HepG2 (cell line): ENCODE results near the gene LHPP. TPM values are rescaled to one million over a fixed set of nuclear protein-coding genes. Genes with fewer than 3 reads are reported as not detected.

ENCODE experiments used
- ATAC-seq: fragments of 200-7000 bp; cut with Tn5 transposase; 3 replicates; pipeline ENCODE4 v1.9.1; 2020; ENCODE audit warnings: mild to moderate bottlenecking, moderate library complexity
- BruUV-seq: library from RNA; stranded (reverse); fragments of 400-500 nt; replicated peaks from 2 replicates; lab custom pipeline; 2021; lab: Mats Ljungman, UMichigan
- CTCF ChIA-PET: fragments of 300-600 bp; formaldehyde crosslinking; extraction: SDS; loops from one replicate; lab custom pipeline; 2021; ENCODE audit warnings: low total read pairs, inconsistent platforms, low intra/inter-chr PET ratio; lab: Yijun Ruan, JAX
- POLR2A ChIA-PET: fragments of 350-600 bp; sonication (Branson Sonifier 250); formaldehyde crosslinking; loops from one replicate; lab custom pipeline; 2020; ENCODE audit warnings: antibody characterized with exemption, inconsistent platforms; lab: Yijun Ruan, JAX
- DNase-seq: peaks from one replicate; pipeline ENCODE4 v3.0.0-alpha.2; 2015; ENCODE audit warnings: low spot score
- FAIRE-seq: peaks from 3 replicates; lab custom pipeline; 2011; peaks lifted over from hg19 to GRCh38; lab: Jason Lieb, UNC
- H2AFZ ChIP-seq: one replicate; pipeline ENCODE4 v1.6.1; 2011; ENCODE audit warnings: low read length, inconsistent platforms
- H3K27ac ChIP-seq: fragments of 300-600 bp; 3 replicates; pipeline ENCODE4 v1.8.0; 2011; ENCODE audit warnings: mixed run types, mild to moderate bottlenecking, mixed read lengths, low read length, inconsistent platforms; ENCODE audit not compliant: insufficient read depth; ENCODE audit errors: extremely low read length
- H3K27me3 ChIP-seq, 2 experiments: fragments of 200-600 bp in 1 of 2; 2 replicates in 1 of 2; 3 replicates in 1 of 2; pipeline versions ENCODE4 v1.6.0 to v1.8.0; 2011; ENCODE audit warnings: low read length in 2 of 2, mild to moderate bottlenecking in 2 of 2, moderate library complexity in 2 of 2, inconsistent platforms in 1 of 2; ENCODE audit not compliant: insufficient read depth in 2 of 2, control insufficient read depth in 1 of 2
- H3K36me3 ChIP-seq, 2 experiments: fragments of 200-600 bp in 1 of 2; replicated peaks in 1 of 2; 2 replicates in 1 of 2; 3 replicates in 1 of 2; pipeline versions ENCODE4 v1.5.1 to v1.8.0; 2011; ENCODE audit warnings: low read length in 2 of 2, inconsistent platforms in 1 of 2; ENCODE audit not compliant: insufficient read depth in 2 of 2, control insufficient read depth in 1 of 2
- H3K4me1 ChIP-seq: 2 replicates; pipeline ENCODE4 v1.5.1; 2012; ENCODE audit warnings: low read length, inconsistent platforms; ENCODE audit not compliant: insufficient read depth
- H3K4me2 ChIP-seq: 2 replicates; pipeline ENCODE4 v1.6.0; 2011; ENCODE audit warnings: low read depth, low read length, inconsistent platforms
- H3K4me3 ChIP-seq, 3 experiments: fragments of 200-600 bp in 1 of 3; sonication (generic), shearing (Covaris generic) in 1 of 3; replicated peaks in 1 of 3; 2 replicates each; pipeline ENCODE4 v1.5.1; 2011 to 2016; ENCODE audit warnings: low read length in 3 of 3, inconsistent platforms in 2 of 3, low read depth in 2 of 3, mild to moderate bottlenecking in 2 of 3, control low read depth in 1 of 3, mixed read lengths in 1 of 3; ENCODE audit not compliant: insufficient read depth in 1 of 3
- H3K79me2 ChIP-seq: one replicate; pipeline ENCODE4 v1.6.1; 2011; ENCODE audit warnings: low read length, inconsistent platforms; ENCODE audit not compliant: insufficient read depth
- H3K9ac ChIP-seq: 2 replicates; pipeline ENCODE4 v1.6.0; 2011; ENCODE audit warnings: mild to moderate bottlenecking, low read depth, low read length, inconsistent platforms; ENCODE audit not compliant: insufficient read depth
- H3K9me3 ChIP-seq: 2 replicates; pipeline ENCODE4 v1.5.1; 2012; ENCODE audit warnings: mild to moderate bottlenecking, low read length
- H4K20me1 ChIP-seq: 2 replicates; pipeline ENCODE4 v1.6.0; 2011; ENCODE audit warnings: inconsistent platforms, mild to moderate bottlenecking, low read length, moderate library complexity; ENCODE audit not compliant: insufficient read depth
- BRD4 ChIP-seq: sonication (generic); formaldehyde crosslinking; IDR thresholded peaks from 2 replicates; pipeline ENCODE4 v1.4.0; 2020; ENCODE audit warnings: missing genetic modification reagents
- CAMTA2 ChIP-seq: sonication (generic); formaldehyde crosslinking; IDR thresholded peaks from 2 replicates; pipeline ENCODE4 v1.4.0; 2020; ENCODE audit warnings: mild to moderate bottlenecking, missing genetic modification reagents, borderline replicate concordance
- ETV5 ChIP-seq: IDR thresholded peaks from 2 replicates; pipeline ENCODE4 v1.6.1; 2018; ENCODE audit warnings: missing biosample characterization, missing genetic modification reagents, inconsistent platforms, borderline replicate concordance
- HHEX ChIP-seq: IDR thresholded peaks from 2 replicates; pipeline ENCODE4 v1.6.1; 2016; ENCODE audit warnings: control low read depth
- IRF9 ChIP-seq: sonication (generic); formaldehyde crosslinking; IDR thresholded peaks from 2 replicates; pipeline ENCODE4 v1.8.0; 2022; ENCODE audit warnings: missing genetic modification reagents, mild to moderate bottlenecking, borderline replicate concordance
- IRX3 ChIP-seq: sonication (generic); formaldehyde crosslinking; IDR thresholded peaks from 2 replicates; pipeline ENCODE4 v1.8.1; 2023; ENCODE audit warnings: mild to moderate bottlenecking, low read depth, missing genetic modification reagents, borderline replicate concordance
- MZF1 ChIP-seq: sonication (generic); formaldehyde crosslinking; IDR thresholded peaks from 2 replicates; pipeline ENCODE4 v1.8.1; 2023; ENCODE audit warnings: mild to moderate bottlenecking, missing genetic modification reagents, borderline replicate concordance
- NFE2 ChIP-seq: sonication (generic); formaldehyde crosslinking; IDR thresholded peaks from 2 replicates; pipeline ENCODE4 v1.4.0; 2020; ENCODE audit warnings: missing genetic modification reagents
- RAD51 ChIP-seq: fragments of 450-650 bp; IDR thresholded peaks from 2 replicates; pipeline ENCODE4 v1.6.1; 2016; ENCODE audit warnings: borderline replicate concordance
- TFDP2 ChIP-seq: sonication (generic); formaldehyde crosslinking; IDR thresholded peaks from 2 replicates; pipeline ENCODE4 v1.4.0; 2020; ENCODE audit warnings: missing genetic modification reagents
- ZNF503 ChIP-seq: sonication (generic); formaldehyde crosslinking; IDR thresholded peaks from 2 replicates; pipeline ENCODE4 v1.4.0; 2020; ENCODE audit warnings: missing genetic modification reagents
- WGBS: methylation state at CpG from one replicate; pipeline ENCODE4 v1.1.6; 2017; ENCODE audit warnings: low lambda C conversion rate; 5-methylcytosine and 5-hydroxymethylcytosine counted together
- in situ Hi-C: cut with HindIII; loops from 2 replicates; pipeline ENCODE4 v1.10.0; 2017; ENCODE audit warnings: low pct_unique_long_range_greater_than_20kb; ENCODE audit not compliant: extremely low pct_ligation_motif_present
- intact Hi-C: fragments of 100-400 bp; cut with micrococcal nuclease; formaldehyde crosslinking; loops from one replicate; pipeline ENCODE4 v1.10.0; 2022; ENCODE audit not compliant: unreplicated experiment
- polyA plus RNA-seq, 8 experiments: library from polyadenylated mRNA; depleted of rRNA in 3 of 8; stranded (reverse) in 7 of 8; unstranded in 1 of 8; fragments of >200 nt; fragmentation: Illumina TruSeq in 4 of 8; extraction: Trizol in 4 of 8; gene quantifications; 2 replicates each; pipeline versions ENCODE4 v1.2.1 to v1.2.3, GENCODE V29; 2011 to 2016; ENCODE audit warnings: low read depth in 4 of 8, missing spikeins in 1 of 8, mixed read lengths in 1 of 8; ENCODE audit not compliant: insufficient read depth in 1 of 8
- total RNA-seq, 5 experiments: library from RNA; depleted of rRNA; stranded (reverse); fragments of >200 nt; fragmentation: Illumina TruSeq; extraction: Trizol; gene quantifications; 2 replicates each; pipeline ENCODE4 v1.2.3, GENCODE V29; 2016; ENCODE audit warnings: low read depth in 1 of 5
- TF ChIP-seq, protein P1 (sequence below): sonication (generic); formaldehyde crosslinking; IDR thresholded peaks from 2 replicates; pipeline ENCODE4 v1.4.0; 2020; ENCODE audit warnings: mild to moderate bottlenecking, missing genetic modification reagents, borderline replicate concordance
- TF ChIP-seq, protein P2 (sequence below): sonication (generic); formaldehyde crosslinking; IDR thresholded peaks from 2 replicates; pipeline ENCODE4 v1.5.0; 2020; ENCODE audit warnings: missing genetic modification reagents
- TF ChIP-seq, protein P3 (sequence below): sonication (generic); formaldehyde crosslinking; IDR thresholded peaks from 2 replicates; pipeline ENCODE4 v1.4.0; 2020; ENCODE audit warnings: missing genetic modification reagents

The LHPP gene
- total and polyA plus RNA-seq, 2 of the 13 experiments (the other 11 are each of a cell fraction or from before 2014, with no cell fraction given), result 5.2 to 13.1 TPM

DNA sequence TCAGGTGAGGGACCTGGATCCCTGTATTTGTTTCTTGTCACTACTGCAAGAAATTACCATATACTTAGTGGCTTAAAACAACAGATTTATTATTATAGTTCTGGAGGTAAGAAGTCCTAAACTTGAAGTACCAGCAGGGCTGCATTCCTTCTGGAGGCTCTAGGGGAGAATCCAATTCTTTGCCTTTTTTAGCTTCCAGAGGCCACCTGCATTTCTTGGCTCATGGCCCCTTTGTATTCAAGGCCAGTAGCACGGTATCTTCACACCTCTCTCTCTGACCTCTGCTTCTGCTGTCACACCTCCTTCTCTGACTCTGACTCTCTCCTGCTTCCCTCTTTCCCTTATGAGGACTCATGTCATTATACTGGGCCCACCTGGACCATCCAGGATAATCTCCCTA, 2.2 kb upstream of the LHPP start:
- Histone ChIP-seq H3K4me3 (no peak overlapping the region), H3K79me2 (no peaks in the 10 kb centered on the region), H3K9me3 (no peaks in the 10 kb centered on the region), H4K20me1 (0 out of 2 replicates have a peak, but pooled peaks cover 5% of the 10 kb centered on the region), H3K27ac (no peak overlapping the region), H3K4me1 (peaks cover 26% of the 10 kb centered on the region), H3K9ac (no peak overlapping the region), H3K36me3 (no peaks in the 10 kb centered on the region)
- 0% methylated on average over 1 of the region's 1 CpG for WGBS
- DNase-seq (no peak), FAIRE-seq (no peak)
- ChIA-PET CTCF (no interaction called here), POLR2A (interaction anchor here (1.3 kb wide), 1 partner anchor 8 kb away, joined by 4 read pairs; no protein-coding TSS in a partner anchor)
- BruUV-seq, result no TSS peak
- in situ Hi-C loops, result no loop called here
- TF ChIP-seq, protein P1, sequence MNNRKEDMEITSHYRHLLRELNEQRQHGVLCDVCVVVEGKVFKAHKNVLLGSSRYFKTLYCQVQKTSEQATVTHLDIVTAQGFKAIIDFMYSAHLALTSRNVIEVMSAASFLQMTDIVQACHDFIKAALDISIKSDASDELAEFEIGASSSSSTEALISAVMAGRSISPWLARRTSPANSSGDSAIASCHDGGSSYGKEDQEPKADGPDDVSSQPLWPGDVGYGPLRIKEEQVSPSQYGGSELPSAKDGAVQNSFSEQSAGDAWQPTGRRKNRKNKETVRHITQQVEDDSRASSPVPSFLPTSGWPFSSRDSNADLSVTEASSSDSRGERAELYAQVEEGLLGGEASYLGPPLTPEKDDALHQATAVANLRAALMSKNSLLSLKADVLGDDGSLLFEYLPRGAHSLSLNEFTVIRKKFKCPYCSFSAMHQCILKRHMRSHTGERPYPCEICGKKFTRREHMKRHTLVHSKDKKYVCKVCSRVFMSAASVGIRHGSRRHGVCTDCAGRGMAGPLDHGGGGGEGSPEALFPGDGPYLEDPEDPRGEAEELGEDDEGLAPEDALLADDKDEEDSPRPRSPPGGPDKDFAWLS (CRISPR knock-in tag), result no peak
- TF ChIP-seq RAD51 (no peak), BRD4 (CRISPR knock-in tag) (no peak), ZNF503 (CRISPR knock-in tag) (no peak), IRX3 (CRISPR knock-in tag) (no peak), HHEX (CRISPR knock-in tag) (no peak), TFDP2 (CRISPR knock-in tag) (no peak), IRF9 (CRISPR knock-in tag) (no peak), ETV5 (CRISPR knock-in tag) (no peak), CAMTA2 (CRISPR knock-in tag) (no peak), NFE2 (no peak), MZF1 (CRISPR knock-in tag) (no peak)
- TF ChIP-seq, protein P2, sequence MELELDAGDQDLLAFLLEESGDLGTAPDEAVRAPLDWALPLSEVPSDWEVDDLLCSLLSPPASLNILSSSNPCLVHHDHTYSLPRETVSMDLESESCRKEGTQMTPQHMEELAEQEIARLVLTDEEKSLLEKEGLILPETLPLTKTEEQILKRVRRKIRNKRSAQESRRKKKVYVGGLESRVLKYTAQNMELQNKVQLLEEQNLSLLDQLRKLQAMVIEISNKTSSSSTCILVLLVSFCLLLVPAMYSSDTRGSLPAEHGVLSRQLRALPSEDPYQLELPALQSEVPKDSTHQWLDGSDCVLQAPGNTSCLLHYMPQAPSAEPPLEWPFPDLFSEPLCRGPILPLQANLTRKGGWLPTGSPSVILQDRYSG (CRISPR knock-in tag), result no peak
- TF ChIP-seq, protein P3, sequence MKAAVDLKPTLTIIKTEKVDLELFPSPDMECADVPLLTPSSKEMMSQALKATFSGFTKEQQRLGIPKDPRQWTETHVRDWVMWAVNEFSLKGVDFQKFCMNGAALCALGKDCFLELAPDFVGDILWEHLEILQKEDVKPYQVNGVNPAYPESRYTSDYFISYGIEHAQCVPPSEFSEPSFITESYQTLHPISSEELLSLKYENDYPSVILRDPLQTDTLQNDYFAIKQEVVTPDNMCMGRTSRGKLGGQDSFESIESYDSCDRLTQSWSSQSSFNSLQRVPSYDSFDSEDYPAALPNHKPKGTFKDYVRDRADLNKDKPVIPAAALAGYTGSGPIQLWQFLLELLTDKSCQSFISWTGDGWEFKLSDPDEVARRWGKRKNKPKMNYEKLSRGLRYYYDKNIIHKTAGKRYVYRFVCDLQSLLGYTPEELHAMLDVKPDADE (CRISPR knock-in tag), result no peak
- TF ChIP-seq, all 625 proteins: peak for 0
- H2AFZ ChIP-seq, result no peak overlapping the region
- intact Hi-C loops, result no loop called here
- no peak overlapping the region for H3K4me2 ChIP-seq
- peaks cover 0 to 9% of the 10 kb centered on the region in 2 experiments; a peak in 2 of 5 replicates for H3K27me3 ChIP-seq
- no peak for ATAC-seq
